HG02798 (cell line): ENCODE data around the gene SNX8.

ENCODE experiments used
- ATAC-seq: cut with Tn5 transposase; IDR thresholded peaks from one replicate; pipeline ENCODE4 v1.9.1; 2021; ENCODE audit warnings: mild to moderate bottlenecking; ENCODE audit not compliant: unreplicated experiment, poor library complexity

The SNX8 gene

DNA sequence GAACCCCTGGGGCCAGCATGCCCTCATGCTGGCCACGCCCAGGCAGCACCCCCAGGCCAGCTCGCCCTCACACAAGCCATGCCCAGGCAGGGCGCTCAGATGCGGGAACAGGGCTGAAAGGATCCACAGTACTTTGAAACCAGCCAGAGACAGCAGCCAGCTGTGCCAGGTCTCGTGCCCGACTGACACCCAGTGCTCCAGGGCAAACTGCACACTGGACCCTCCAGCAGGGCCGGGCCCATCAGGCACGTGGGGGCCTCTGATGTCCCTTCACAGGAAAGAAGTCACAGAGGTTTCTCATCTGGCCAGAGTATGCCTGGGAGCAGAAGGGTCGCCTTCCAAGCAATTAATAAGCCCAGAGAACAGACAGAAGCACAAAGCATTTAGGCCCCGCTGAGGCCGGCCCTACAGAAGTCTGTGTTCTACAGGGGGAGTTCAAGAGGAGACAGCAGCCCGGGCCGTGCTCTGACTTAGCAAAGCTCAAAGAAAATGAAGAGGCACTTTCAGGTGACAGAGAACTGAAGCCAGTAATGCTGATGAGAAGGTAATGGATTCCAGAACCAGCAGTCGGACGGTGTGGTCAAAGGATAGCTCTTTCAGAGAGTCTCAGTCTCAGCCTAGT lies 102.9 kb downstream of the SNX8 start:
- no peak for ATAC-seq

DNA sequence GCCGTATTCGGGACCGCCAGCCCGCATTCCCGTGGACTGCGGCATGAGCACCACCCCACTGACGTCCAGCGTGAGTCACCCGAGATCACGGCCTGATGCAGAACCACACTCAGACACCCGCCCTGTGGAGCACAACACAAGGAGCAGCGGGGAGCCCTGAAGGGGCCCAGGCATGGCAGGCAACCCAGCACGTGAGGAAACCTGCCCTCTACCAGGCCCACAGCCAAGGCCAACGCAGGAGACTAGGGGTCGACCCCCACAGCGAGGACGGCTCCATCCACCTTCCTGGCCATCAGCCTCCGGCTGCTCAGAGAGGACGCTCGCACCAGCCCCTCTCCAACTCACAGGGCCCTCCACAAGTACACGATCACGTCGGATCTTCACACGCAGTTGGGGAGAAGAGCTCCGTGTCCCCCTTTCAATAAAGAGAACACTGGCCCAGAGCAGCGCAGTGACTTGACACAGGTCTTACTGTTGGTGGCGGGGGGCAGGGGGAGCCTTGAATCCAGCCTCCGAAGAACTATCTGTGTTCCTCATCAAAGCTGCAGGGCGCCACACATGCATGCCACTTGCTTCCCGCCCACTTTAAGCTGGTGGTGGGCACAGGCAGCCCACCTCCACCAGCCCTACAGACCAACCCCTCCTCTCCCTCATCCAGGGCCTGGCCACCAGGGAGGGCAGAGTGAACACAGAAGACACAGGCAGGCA lies 103.5 kb downstream of the SNX8 start:
- ATAC-seq = no peak

DNA sequence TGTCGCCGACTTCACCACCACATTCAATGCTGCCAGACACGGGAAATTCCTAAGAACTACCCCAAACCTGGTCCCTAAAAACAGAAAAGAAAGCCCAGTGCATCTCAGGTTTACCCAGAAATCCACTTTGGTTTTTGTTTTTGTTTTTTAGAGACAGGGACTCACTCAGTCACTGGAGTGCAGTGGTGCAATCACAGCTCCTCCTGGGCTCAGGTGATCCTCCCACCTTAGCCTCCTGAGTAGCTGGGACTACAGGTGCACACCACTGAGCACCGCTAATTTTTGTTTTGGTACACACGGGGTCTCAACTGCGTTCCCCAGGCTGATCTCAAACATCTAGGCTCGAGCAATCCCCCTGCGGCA lies 104.3 kb downstream of the SNX8 start:
- no peak for ATAC-seq

DNA sequence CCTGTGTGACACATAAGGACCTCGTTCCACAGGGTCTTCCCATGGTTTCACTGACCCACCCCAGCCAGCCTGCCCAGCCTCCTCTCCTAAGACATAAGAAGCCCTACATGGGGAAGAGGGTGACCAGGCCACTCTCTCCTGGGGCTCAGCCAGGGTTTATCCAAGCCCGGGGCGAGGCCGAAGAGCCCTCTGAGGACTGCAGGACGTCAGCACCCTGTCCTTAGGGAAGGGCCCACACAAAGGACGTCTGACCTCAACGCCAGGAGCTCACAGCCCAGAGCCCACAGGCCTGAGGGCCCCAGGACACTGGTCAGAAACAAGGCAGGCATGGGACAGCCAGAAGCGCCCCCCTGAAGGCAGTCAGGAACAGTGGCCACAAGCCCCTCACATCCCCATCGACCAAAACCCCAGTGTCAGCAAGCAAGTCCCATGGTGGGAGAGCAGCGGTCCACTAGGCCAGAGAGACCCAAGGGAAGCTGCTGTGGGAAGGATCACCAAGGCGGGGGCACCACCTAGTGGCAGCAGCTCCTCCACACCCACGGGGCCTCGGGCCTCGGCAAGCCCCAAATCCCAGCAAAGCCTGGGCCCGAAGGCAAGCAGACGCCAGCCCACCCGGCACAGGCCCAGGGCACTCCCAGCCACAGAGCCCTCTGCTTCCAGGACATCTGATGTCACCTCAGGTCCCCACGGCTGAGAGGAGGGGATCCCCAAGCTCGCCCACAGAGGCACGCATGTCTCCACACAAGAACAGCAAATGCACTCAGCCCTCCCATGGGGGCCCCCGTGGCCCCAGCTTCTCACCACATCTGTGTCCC lies 104.9 kb downstream of the SNX8 start:
- ATAC-seq = peak; percentile 70

DNA sequence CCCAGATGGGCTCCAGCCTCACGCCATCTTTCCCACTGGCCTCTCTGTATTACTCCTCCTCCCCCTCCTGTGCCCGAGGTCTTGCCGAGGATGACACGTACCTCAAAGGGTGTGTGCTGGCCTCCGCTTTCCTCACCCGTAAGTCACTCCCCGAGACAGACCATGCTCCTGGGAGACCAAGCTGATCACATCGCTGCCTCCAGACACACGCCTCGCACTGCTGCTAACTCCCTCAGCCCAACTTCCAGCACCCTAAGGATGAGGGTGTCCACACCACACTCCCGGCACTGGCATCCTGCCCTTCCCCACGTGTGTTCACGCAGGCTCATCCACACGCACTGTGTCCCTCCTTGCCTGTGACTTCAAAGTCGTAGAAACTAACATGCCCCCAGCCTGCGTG lies 105.5 kb downstream of the SNX8 start:
- no peak for ATAC-seq

DNA sequence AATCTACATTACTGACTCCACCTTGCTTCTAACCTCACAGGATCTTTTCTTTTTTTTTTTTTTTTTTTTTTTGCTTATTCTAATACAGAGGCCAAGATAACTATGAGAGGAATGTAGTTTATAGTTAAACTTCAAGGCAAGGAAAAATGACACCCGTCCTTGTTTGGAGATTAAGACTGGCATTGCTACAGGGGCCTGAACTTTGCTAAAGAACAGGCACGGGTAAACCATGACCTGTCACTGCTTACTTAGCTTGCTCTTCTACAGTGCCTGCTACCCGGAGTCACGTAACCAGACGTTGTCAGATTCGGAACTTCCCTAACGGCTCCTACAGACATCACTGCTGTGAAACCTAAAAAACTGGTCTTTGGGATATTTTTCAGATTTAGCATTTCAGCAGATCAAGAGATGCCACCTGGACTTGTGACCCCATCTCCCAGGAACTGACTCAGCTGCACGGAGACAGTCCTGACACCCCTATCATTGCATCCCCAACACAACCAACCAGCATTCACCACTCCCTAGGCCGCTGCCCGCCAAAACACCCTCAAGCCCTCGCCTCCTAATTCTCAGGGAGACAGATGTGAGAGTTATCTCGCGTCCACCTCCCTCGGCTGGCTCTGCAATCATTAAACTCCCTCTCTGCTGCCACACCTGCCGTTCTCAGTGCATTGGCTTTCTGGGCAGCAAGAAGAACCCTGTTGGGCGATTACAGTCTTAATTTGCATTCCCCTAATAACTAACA lies 109.0 kb downstream of the SNX8 start:
- no peak for ATAC-seq

DNA sequence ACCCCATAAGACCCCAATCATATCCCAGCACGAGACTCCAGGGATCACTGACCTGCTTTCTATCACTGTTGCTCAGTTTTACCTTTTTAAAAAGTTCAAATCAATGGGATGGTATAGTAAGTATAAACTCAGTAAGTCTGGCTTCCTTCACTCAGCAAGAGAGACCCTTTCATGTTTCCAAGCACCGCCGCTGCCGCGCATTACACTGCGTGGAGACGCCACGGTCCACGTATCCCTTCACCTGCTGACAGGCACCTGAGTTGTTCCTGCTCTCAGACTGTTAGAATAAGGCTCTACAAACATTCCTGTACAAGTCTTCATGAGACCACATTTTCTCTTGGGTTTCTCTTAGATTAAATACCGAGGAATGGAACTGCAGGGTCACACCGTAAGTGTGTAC lies 109.8 kb downstream of the SNX8 start:
- ATAC-seq = no peak

DNA sequence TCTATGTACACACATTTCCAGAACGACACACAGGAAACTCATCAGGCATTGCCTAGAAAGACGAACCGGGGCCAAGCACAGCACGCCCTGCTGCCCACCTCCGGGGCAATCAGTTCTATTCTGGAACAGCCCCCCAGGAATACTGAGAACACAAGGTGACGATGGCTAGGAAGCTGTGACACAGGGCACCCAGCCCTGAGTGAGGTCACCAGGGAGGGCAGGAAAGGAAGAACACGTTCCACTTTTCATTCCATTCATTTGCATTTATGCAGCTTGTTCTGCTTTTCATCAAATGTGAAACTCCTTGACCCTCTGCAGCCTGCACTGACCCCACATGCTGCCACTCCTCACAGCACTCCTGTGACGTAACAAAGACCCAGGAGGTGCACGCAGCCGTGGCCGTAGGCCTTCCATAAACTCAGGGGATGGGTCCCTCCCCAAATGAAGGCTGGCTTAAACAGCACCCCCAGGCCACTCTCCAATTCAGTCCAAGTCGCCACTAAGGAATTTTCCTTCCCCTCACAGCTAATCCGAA lies 110.4 kb downstream of the SNX8 start:
- no peak for ATAC-seq

DNA sequence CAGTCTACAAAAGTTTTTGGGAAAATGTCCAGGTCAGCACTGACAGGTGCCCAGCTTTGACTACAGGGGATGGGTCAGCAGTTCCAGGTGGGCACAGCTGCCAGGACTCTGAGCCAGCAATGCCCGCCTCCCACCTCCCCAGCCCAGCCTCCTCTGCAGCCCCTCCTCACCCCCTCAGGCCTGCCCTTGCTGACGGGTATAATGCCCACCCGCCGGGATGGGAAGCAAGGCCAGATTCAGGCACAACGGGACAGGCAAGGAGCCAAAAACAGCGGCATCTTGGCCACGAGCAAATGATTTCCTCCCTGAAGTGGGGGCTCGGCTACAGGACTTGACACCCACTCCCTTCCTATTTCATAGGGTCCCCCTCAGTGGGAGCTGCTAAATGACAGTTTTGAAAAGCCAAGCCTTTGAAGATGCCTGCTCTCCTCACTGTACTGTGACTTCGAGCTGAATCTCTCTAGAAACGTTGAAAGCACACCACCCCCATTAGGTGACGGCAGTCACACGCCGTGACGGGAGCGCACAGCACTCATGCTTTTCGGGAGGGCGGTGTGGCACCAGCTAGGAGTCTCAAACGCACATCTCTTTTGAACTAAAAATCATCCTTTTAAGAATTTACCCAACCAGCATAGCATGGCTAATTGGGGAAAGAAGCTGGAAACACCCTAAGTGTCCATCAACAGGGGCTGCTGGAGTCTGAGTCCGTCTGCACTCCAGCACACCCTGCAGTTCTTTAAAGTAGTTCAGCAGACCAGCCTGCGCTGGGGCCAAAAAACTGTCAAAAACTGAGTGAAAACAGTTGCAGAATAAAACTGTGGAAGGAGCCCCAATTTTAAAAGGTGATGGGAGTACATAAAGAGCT lies 111.1 kb downstream of the SNX8 start:
- no peak for ATAC-seq

DNA sequence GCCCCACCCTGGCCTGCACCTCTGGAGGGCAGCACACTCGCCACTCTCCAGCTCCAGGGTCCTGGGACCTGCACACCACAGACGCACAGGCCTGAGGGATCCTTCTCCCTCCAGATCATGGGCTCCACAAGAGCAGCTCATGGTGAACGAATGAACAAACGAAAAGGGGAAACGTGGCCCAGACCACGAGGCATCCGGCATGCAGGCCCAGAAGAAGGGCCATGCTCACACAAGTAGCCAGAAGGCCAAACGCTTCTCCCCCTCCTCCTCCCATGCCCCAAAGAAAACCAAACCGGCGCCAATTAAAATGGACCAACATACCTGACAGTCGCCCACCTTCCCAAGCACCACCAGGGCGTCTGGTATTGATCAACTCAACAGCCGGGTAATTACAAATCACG lies 111.9 kb downstream of the SNX8 start:
- no peak for ATAC-seq
